Upper lobe of left lung (tissue), 6 donors: ENCODE measurements around the gene CAP2. TPM values are rescaled to one million over a fixed set of nuclear protein-coding genes. Genes with fewer than 3 reads are reported as not detected.
"Not testable (repeated sequence)": the region's sequence is repeated elsewhere in the genome, so short reads cannot be mapped to it uniquely, and the experiment has no call there.

ENCODE experiments used
- ATAC-seq, 2 donors: fragments of 200-7000 bp; cut with Tn5 transposase; one replicate each; pipeline ENCODE4 v1.9.1; 2022; ENCODE audit warnings: mild to moderate bottlenecking in 2 of 2, moderate library complexity in 2 of 2; ENCODE audit not compliant: low FRiP score in 2 of 2
- DNase-seq, 2 donors: peaks; one replicate each; pipeline ENCODE4 v3.0.0-alpha.2; 2019 to 2020
- H3K27ac ChIP-seq, 4 donors: fragments of 200-600 bp; sonication (generic); one replicate each; pipeline ENCODE4 v1.5.1; 2016 to 2019
- H3K27me3 ChIP-seq, 4 donors: fragments of 200-600 bp; sonication (generic); one replicate each; pipeline ENCODE4 v1.5.1; 2017 to 2019
- H3K36me3 ChIP-seq, 4 donors: fragments of 200-600 bp; sonication (generic); one replicate each; pipeline ENCODE4 v1.5.1; 2016 to 2019
- H3K4me1 ChIP-seq, 4 donors: fragments of 200-600 bp; sonication (generic); one replicate each; pipeline ENCODE4 v1.5.1; 2018 to 2019
- H3K4me3 ChIP-seq, 4 donors: fragments of 200-600 bp; sonication (generic); one replicate each; pipeline ENCODE4 v1.5.1; 2017 to 2019; ENCODE audit warnings: mild to moderate bottlenecking in 2 of 4, moderate library complexity in 1 of 4
- H3K9me3 ChIP-seq, 4 donors: fragments of 200-600 bp; sonication (generic); one replicate each; pipeline ENCODE4 v1.5.1; 2018 to 2019
- EP300 ChIP-seq, 4 donors: sonication (generic); formaldehyde crosslinking; IDR thresholded peaks; one replicate each; pipeline ENCODE4 v1.5.1; 2017; ENCODE audit warnings: antibody characterized with exemption in 4 of 4, control low read depth in 2 of 4
- POLR2A ChIP-seq, 4 donors: fragments of 450-650 bp; IDR thresholded peaks; one replicate each; pipeline ENCODE4 v1.5.1; 2016 to 2017; ENCODE audit warnings: antibody characterized with exemption in 4 of 4, mild to moderate bottlenecking in 2 of 4
- POLR2AphosphoS5 ChIP-seq, 2 donors: sonication (generic); formaldehyde crosslinking; IDR thresholded peaks; one replicate each; pipeline ENCODE4 v1.5.1; 2017; ENCODE audit warnings: antibody characterized with exemption in 2 of 2
- WGBS, 2 donors: methylation state at CpG; one replicate each; pipeline ENCODE4 v1.1.5; 2017 to 2018; 5-methylcytosine and 5-hydroxymethylcytosine counted together
- total RNA-seq, 6 donors: library from RNA; depleted of rRNA in 4 of 6; stranded (reverse); fragments of >200 nt in 4 of 6; gene quantifications; one replicate each; pipeline versions ENCODE4 v1.1.0 to v1.2.1, GENCODE V29; 2016 to 2021
- TF ChIP-seq, protein P1 (sequence below), 6 experiments: fragments of 450-650 bp in 4 of 6; fragments of 200-600 bp in 2 of 6; sonication (generic) in 2 of 6; IDR thresholded peaks; one replicate each; pipeline ENCODE4 v1.5.1; 2016 to 2019; ENCODE audit warnings: antibody characterized with exemption in 6 of 6
- donor health status: DM: no; HTN: no; CAD: no; lungs with moderate emphysema.
- donor health status: DM: no; HTN: yes; CAD: no; lungs with severe emphysema.

Gene CAP2
- total RNA-seq, 6 donors from 2014 or later, result 0.55 to 6.5 (median 4.3) TPM

- Histone ChIP-seq H3K27me3 (no peaks in the 10 kb centered on the region), H3K27ac (no peak overlapping the region), H3K4me1 (no peaks in the 10 kb centered on the region), H3K9me3 (no peaks in the 10 kb centered on the region), H3K4me3 (no peak overlapping the region), H3K36me3 (no peaks in the 10 kb centered on the region)
- TF ChIP-seq, protein P1, sequence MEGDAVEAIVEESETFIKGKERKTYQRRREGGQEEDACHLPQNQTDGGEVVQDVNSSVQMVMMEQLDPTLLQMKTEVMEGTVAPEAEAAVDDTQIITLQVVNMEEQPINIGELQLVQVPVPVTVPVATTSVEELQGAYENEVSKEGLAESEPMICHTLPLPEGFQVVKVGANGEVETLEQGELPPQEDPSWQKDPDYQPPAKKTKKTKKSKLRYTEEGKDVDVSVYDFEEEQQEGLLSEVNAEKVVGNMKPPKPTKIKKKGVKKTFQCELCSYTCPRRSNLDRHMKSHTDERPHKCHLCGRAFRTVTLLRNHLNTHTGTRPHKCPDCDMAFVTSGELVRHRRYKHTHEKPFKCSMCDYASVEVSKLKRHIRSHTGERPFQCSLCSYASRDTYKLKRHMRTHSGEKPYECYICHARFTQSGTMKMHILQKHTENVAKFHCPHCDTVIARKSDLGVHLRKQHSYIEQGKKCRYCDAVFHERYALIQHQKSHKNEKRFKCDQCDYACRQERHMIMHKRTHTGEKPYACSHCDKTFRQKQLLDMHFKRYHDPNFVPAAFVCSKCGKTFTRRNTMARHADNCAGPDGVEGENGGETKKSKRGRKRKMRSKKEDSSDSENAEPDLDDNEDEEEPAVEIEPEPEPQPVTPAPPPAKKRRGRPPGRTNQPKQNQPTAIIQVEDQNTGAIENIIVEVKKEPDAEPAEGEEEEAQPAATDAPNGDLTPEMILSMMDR (IDR thresholded peaks at IDR 0.05), result no peak
- TF ChIP-seq POLR2A (IDR thresholded peaks at IDR 0.05) (no peak), POLR2AphosphoS5 (IDR thresholded peaks at IDR 0.05) (no peak), EP300 (IDR thresholded peaks at IDR 0.05) (no peak)
- DNase-seq, result no peak
- WGBS, 2 donors, result 63 to 73% methylated on average over 10 to 11 of the region's 11 CpGs
- ATAC-seq, result no peak
Observed at GRCh38 chr6:17439243-17439993, 46.0 kb downstream of the CAP2 start.

DNA sequence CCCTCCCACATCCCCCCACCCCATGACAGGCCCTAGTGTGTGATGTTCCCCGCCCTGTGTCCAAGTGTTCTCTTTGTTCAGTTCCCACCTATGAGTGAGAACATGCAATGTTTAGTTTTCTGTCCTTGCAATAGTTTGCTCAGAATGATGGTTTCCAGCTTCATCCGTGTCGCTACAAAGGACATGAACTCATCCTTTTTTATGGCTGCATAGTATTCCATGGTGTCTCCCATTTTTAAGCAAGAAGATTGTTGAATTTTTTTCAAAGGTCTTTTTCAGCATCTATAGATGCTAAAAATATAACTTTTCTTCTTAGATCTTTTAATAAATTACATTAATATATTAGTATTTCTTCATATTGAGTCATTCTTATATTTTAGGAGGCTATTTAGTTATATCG lies 47.4 kb downstream of the CAP2 start:
- H3K4me3 ChIP-seq, H3K27ac ChIP-seq, DNase-seq, ATAC-seq, H3K4me1 ChIP-seq, H3K36me3 ChIP-seq, H3K27me3 ChIP-seq, H3K9me3 ChIP-seq: not testable (repeated sequence)
- 86 to 96% methylated on average over 4 of the region's 4 CpGs for WGBS, 2 donors

DNA sequence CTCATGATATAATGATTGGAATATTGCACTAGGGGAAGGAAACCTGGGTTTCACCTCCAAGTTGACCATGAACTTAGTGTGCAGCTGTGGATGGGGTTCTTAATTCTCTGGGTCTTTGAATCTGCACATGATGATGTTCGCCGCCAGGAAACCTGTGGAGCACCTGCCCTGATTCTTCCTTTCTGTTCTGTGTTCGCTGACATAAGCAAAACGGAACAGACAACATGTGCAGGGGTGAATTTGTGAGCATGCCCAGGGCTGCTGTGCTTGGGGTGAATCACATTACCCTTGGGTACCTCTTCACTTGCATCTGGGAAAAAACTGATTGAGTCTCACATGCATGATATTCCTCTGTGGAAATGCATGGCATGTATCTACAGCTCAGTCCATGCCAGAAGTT lies 48.8 kb downstream of the CAP2 start:
- Histone ChIP-seq H3K36me3 (no peaks in the 10 kb centered on the region), H3K27me3 (no peaks in the 10 kb centered on the region), H3K27ac (no peak overlapping the region), H3K9me3 (no peaks in the 10 kb centered on the region), H3K4me3 (no peak overlapping the region), H3K4me1 (no peaks in the 10 kb centered on the region)
- no peak for TF ChIP-seq POLR2A (IDR thresholded peaks at IDR 0.05)
- no peak for TF ChIP-seq POLR2AphosphoS5 (IDR thresholded peaks at IDR 0.05)
- no peak for TF ChIP-seq EP300 (IDR thresholded peaks at IDR 0.05)
- TF ChIP-seq, protein P1 (IDR thresholded peaks at IDR 0.05), result no peak
- DNase-seq, result no peak
- ATAC-seq, result no peak
- 67 to 78% methylated on average over 4 of the region's 4 CpGs for WGBS, 2 donors

- no peak for DNase-seq
- Histone ChIP-seq H3K4me3 (no peak overlapping the region), H3K36me3 (no peaks in the 10 kb centered on the region), H3K27me3 (no peaks in the 10 kb centered on the region), H3K4me1 (no peaks in the 10 kb centered on the region), H3K27ac (no peak overlapping the region), H3K9me3 (no peaks in the 10 kb centered on the region)
- WGBS, 2 donors, result 84 to 85% methylated on average over 2 of the region's 2 CpGs
- no peak for TF ChIP-seq POLR2A (IDR thresholded peaks at IDR 0.05)
- no peak for TF ChIP-seq POLR2AphosphoS5 (IDR thresholded peaks at IDR 0.05)
- TF ChIP-seq, protein P1 (IDR thresholded peaks at IDR 0.05), result no peak
- TF ChIP-seq EP300 (IDR thresholded peaks at IDR 0.05), result no peak
- ATAC-seq, result no peak
Observed at GRCh38 chr6:17446713-17447112, 53.3 kb downstream of the CAP2 start.

DNA sequence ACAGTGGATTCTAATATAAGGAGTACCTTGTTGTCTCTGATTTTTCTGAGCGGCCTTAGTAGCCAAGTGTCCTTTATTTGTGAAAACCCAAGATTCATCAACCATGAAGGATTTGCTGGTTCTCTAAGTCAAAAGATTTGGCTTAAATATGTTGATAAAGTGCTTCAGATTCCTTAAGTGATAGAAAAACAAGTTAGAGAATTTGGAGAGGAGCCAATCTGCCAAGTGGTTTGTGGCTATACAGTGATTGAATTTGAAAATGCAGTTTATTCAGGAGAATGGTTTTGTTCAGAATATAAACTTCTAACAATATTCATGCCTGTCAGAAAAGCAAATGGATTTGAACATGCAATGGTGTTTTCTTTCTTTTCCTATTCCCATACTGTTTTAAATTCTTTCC lies 54.8 kb downstream of the CAP2 start:
- Histone ChIP-seq H3K27ac (no peak overlapping the region), H3K9me3 (no peaks in the 10 kb centered on the region), H3K27me3 (no peaks in the 10 kb centered on the region), H3K4me3 (no peak overlapping the region), H3K4me1 (no peaks in the 10 kb centered on the region), H3K36me3 (no peaks in the 10 kb centered on the region)
- ATAC-seq (no peak), DNase-seq (no peak)
- 62 to 84% methylated on average over 1 of the region's 1 CpG for WGBS, 2 donors
- TF ChIP-seq EP300 (IDR thresholded peaks at IDR 0.05), result no peak
- TF ChIP-seq POLR2A (IDR thresholded peaks at IDR 0.05), result no peak

- no peak for TF ChIP-seq EP300 (IDR thresholded peaks at IDR 0.05)
- no peak for TF ChIP-seq POLR2AphosphoS5 (IDR thresholded peaks at IDR 0.05)
- TF ChIP-seq POLR2A (IDR thresholded peaks at IDR 0.05), result no peak
- TF ChIP-seq, protein P1 (IDR thresholded peaks at IDR 0.05), result no peak
- no peak for DNase-seq
Observed at GRCh38 chr6:17450397-17450796, 57.0 kb downstream of the CAP2 start.

More at GRCh38 chr6:17450397-17450796, 57.0 kb downstream of the CAP2 start:
- H3K27ac ChIP-seq, result no peak overlapping the region
- no peaks in the 10 kb centered on the region for H3K4me1 ChIP-seq
- H3K4me3 ChIP-seq, result no peak overlapping the region
- H3K9me3 ChIP-seq, result no peaks in the 10 kb centered on the region
- no peaks in the 10 kb centered on the region for H3K27me3 ChIP-seq
- WGBS, 2 donors, result 88 to 95% methylated on average over 1 of the region's 1 CpG
- no peak for ATAC-seq
- H3K36me3 ChIP-seq, result no peaks in the 10 kb centered on the region
